SU-DHL-6 (cell line): ENCODE results near the gene DISP3.

Source experiments
- H2AFZ ChIP-seq: fragments of 200-600 bp; sonication (generic); 2 replicates; pipeline ENCODE4 v1.6.1; 2014; ENCODE audit warnings: low read depth, mild to moderate bottlenecking, moderate library complexity, mixed read lengths, antibody characterized with exemption, low read length; ENCODE audit not compliant: severe bottlenecking
- H3F3A ChIP-seq: fragments of 200-600 bp; shearing (Covaris generic); 2 replicates; pipeline ENCODE4 v1.6.0; 2016; ENCODE audit warnings: antibody characterized with exemption, mild to moderate bottlenecking; ENCODE audit not compliant: insufficient read depth
- H3K27ac ChIP-seq: fragments of 200-600 bp; sonication (generic); 2 replicates; pipeline ENCODE4 v1.5.1; 2016; ENCODE audit warnings: low read depth, mild to moderate bottlenecking, low read length, moderate library complexity, mixed read lengths
- H3K27me3 ChIP-seq: fragments of 200-600 bp; sonication (generic), shearing (Covaris generic); 2 replicates; pipeline ENCODE4 v1.6.0; 2014; ENCODE audit warnings: mild to moderate bottlenecking, low read length
- H3K36me3 ChIP-seq: fragments of 200-600 bp; sonication (generic); 2 replicates; pipeline ENCODE4 v1.6.1; 2014; ENCODE audit warnings: mild to moderate bottlenecking, low read length, mixed read lengths
- H3K4me2 ChIP-seq: fragments of 300-600, 200-600 bp; shearing (Covaris generic), sonication (generic); 2 replicates; pipeline ENCODE4 v1.6.0; 2014; ENCODE audit warnings: low read length, low read depth, mild to moderate bottlenecking; ENCODE audit not compliant: poor library complexity, severe bottlenecking
- H3K4me3 ChIP-seq: fragments of 200-600 bp; sonication (generic); 2 replicates; pipeline ENCODE4 v1.5.1; 2014; ENCODE audit warnings: antibody characterized with exemption, low read length, mild to moderate bottlenecking, mixed read lengths; ENCODE audit not compliant: insufficient read depth, poor library complexity, severe bottlenecking
- H3K79me2 ChIP-seq: fragments of 200-600 bp; sonication (generic); 2 replicates; pipeline ENCODE4 v1.6.1; 2014; ENCODE audit warnings: mild to moderate bottlenecking, low read length, moderate library complexity; ENCODE audit not compliant: insufficient read depth
- H3K9ac ChIP-seq: fragments of 200-600 bp; sonication (generic); 2 replicates; pipeline ENCODE4 v1.7.0; 2014; ENCODE audit warnings: mild to moderate bottlenecking, low read length
- H3K9me2 ChIP-seq: fragments of 200-600 bp; sonication (generic); replicated peaks from 2 replicates; pipeline ENCODE4 v1.6.1; 2014; ENCODE audit warnings: low read length; ENCODE audit not compliant: insufficient read depth
- H3K9me3 ChIP-seq: fragments of 200-600 bp; sonication (generic); 2 replicates; pipeline ENCODE4 v1.6.1; 2014; ENCODE audit warnings: low read length, mixed read lengths; ENCODE audit not compliant: insufficient read depth
- H4K20me1 ChIP-seq: fragments of 200-600 bp; sonication (generic); 2 replicates; pipeline ENCODE4 v1.6.1; 2014; ENCODE audit warnings: low read depth, mild to moderate bottlenecking, antibody characterized with exemption, low read length, moderate library complexity, mixed read lengths
- CTCF ChIP-seq: fragments of 200-600 bp; sonication (generic); IDR thresholded peaks from one replicate; pipeline ENCODE4 v1.5.1; 2017; ENCODE audit warnings: antibody characterized with exemption, mild to moderate bottlenecking, low read length, moderate library complexity; ENCODE audit not compliant: insufficient read depth, poor library complexity, severe bottlenecking
- EZH2phosphoT487 ChIP-seq: fragments of 200-600 bp; sonication (generic), shearing (Covaris generic); conservative IDR thresholded peaks from 2 replicates; pipeline ENCODE4 v1.6.1; 2018; ENCODE audit warnings: mild to moderate bottlenecking, antibody characterized with exemption, low read length, moderate library complexity, mixed read lengths

The DISP3 gene

GRCh38 chr1:11563560-11564069, 84.7 kb downstream of the DISP3 start:
- Histone ChIP-seq H3K4me3 (no peak overlapping the region), H3F3A (0 out of 2 replicates have a peak, but pooled peaks cover 6% of the 10 kb centered on the region), H3K79me2 (no peaks in the 10 kb centered on the region), H3K9me3 (no peaks in the 10 kb centered on the region), H3K27me3 (no peaks in the 10 kb centered on the region), H3K36me3 (no peaks in the 10 kb centered on the region), H3K4me2 (peak overlapping the region; percentile 38), H3K9me2 (no peaks in the 10 kb centered on the region), H2AFZ (no peak overlapping the region), H4K20me1 (no peaks in the 10 kb centered on the region), H3K27ac (peak overlapping the region; percentile 90), H3K9ac (peak overlapping the region; percentile 11; the same call in 1 of the 2 replicates)
- no peak for TF ChIP-seq EZH2phosphoT487
- no peak for TF ChIP-seq CTCF

GRCh38 chr1:11564237-11564636, 85.3 kb downstream of the DISP3 start:
- H3K36me3 ChIP-seq = no peaks in the 10 kb centered on the region
- H3K4me3 ChIP-seq = no peak overlapping the region
- H4K20me1 ChIP-seq = no peaks in the 10 kb centered on the region
- H3K79me2 ChIP-seq = no peaks in the 10 kb centered on the region
- peak overlapping the region; percentile 90 for H3K27ac ChIP-seq
- H3K9ac ChIP-seq = peak overlapping the region; percentile 11; the same call in 1 of the 2 replicates
- H3K9me2 ChIP-seq = no peaks in the 10 kb centered on the region
- no peaks in the 10 kb centered on the region for H3K27me3 ChIP-seq
- H3K9me3 ChIP-seq = no peaks in the 10 kb centered on the region
- H2AFZ ChIP-seq = no peak overlapping the region
- 0 out of 2 replicates have a peak, but pooled peaks cover 6% of the 10 kb centered on the region for H3F3A ChIP-seq
- peak overlapping the region; percentile 38 for H3K4me2 ChIP-seq
- no peak for TF ChIP-seq CTCF
- no peak for TF ChIP-seq EZH2phosphoT487

- H3K27ac ChIP-seq = peak overlapping the region; percentile 90
- no peaks in the 10 kb centered on the region for H3K36me3 ChIP-seq
- no peak overlapping the region for H2AFZ ChIP-seq
- H3K9me2 ChIP-seq = no peaks in the 10 kb centered on the region
- no peak for TF ChIP-seq EZH2phosphoT487
- TF ChIP-seq CTCF = no peak
- peak overlapping the region; percentile 14 for H3K4me2 ChIP-seq
- no peak overlapping the region for H3K9ac ChIP-seq
- H4K20me1 ChIP-seq = no peaks in the 10 kb centered on the region
- H3F3A ChIP-seq = 0 out of 2 replicates have a peak, but pooled peaks cover 6% of the 10 kb centered on the region
- H3K79me2 ChIP-seq = no peaks in the 10 kb centered on the region
- no peaks in the 10 kb centered on the region for H3K27me3 ChIP-seq
- no peak overlapping the region for H3K4me3 ChIP-seq
- H3K9me3 ChIP-seq = no peaks in the 10 kb centered on the region
Observed at GRCh38 chr1:11566042-11566850, 87.3 kb downstream of the DISP3 start.
